HCT116 (cell line): ENCODE measurements around the gene NDUFA1. TPM values are rescaled to one million over a fixed set of nuclear protein-coding genes. Genes with fewer than 3 reads are reported as not detected.
"Not testable (repeated sequence)": the region's sequence is repeated elsewhere in the genome, so short reads cannot be mapped to it uniquely, and the experiment has no call there.

Source experiments
- ATAC-seq: fragments of 200-7000 bp; cut with Tn5 transposase; 2 replicates; pipeline ENCODE4 v1.9.1; 2020; ENCODE audit warnings: mild to moderate bottlenecking, moderate library complexity
- BruUV-seq: library from RNA; stranded (reverse); fragments of 400-500 nt; replicated peaks from 2 replicates; lab custom pipeline; 2021; lab: Mats Ljungman, UMichigan
- CTCF ChIA-PET: fragments of 300-600 bp; sonication (Branson Sonifier 250); formaldehyde crosslinking; loops from one replicate; lab custom pipeline; 2021; ENCODE audit warnings: antibody characterized with exemption; lab: Charles Lee
- POLR2A ChIA-PET: fragments of 300-600, 350-600 bp; sonication (Branson Sonifier 250); formaldehyde crosslinking; loops from one replicate; lab custom pipeline; 2021; ENCODE audit warnings: antibody characterized with exemption; lab: Charles Lee
- RAD21 ChIA-PET, 2 experiments: fragments of 300-600 bp; sonication (Branson Sonifier 250); formaldehyde crosslinking; loops; one replicate each; lab custom pipeline; 2023; ENCODE audit warnings: low total read pairs in 2 of 2; ENCODE audit not compliant: uncharacterized antibody in 2 of 2, unreplicated experiment in 2 of 2, low non-redundant PET in 1 of 2; lab: Charles Lee
- DNase-seq: peaks from one replicate; pipeline ENCODE4 v3.0.0-alpha.2; 2010; ENCODE audit warnings: low read depth, low spot score
- H2AFZ ChIP-seq: fragments of 200-600 bp; shearing (Covaris generic), sonication (generic); 2 replicates; pipeline ENCODE4 v1.6.1; 2017; ENCODE audit warnings: low read depth, mixed run types, mixed read lengths, antibody characterized with exemption, low read length; ENCODE audit not compliant: poor library complexity, severe bottlenecking
- H3K27ac ChIP-seq: 2 replicates; pipeline ENCODE4 v1.5.1; 2012; ENCODE audit warnings: low read depth, low read length
- H3K27me3 ChIP-seq: fragments of 200-600 bp; sonication (generic); 2 replicates; pipeline ENCODE4 v1.6.1; 2016; ENCODE audit warnings: mixed run types, low read length, mixed read lengths; ENCODE audit not compliant: insufficient read depth
- H3K36me3 ChIP-seq, 2 experiments: fragments of 200-500 bp in 1 of 2; fragments of 200-600 bp in 1 of 2; sonication (Bioruptor generic) in 1 of 2; sonication (generic) in 1 of 2; 2 replicates each; pipeline versions ENCODE4 v1.5.1 to v1.6.1; 2014 to 2016; ENCODE audit warnings: low read length in 2 of 2, inconsistent platforms in 1 of 2, mixed read lengths in 1 of 2, mixed run types in 1 of 2; ENCODE audit not compliant: insufficient read depth in 2 of 2, control insufficient read depth in 1 of 2
- H3K4me1 ChIP-seq, 2 experiments: fragments of 200-600 bp in 1 of 2; sonication (generic) in 1 of 2; 2 replicates each; pipeline versions ENCODE4 v1.5.1 to v1.6.1; 2012 to 2017; ENCODE audit warnings: low read length in 2 of 2, inconsistent platforms in 1 of 2, mild to moderate bottlenecking in 1 of 2, mixed read lengths in 1 of 2, mixed run types in 1 of 2, moderate library complexity in 1 of 2; ENCODE audit not compliant: insufficient read depth in 2 of 2, control insufficient read depth in 1 of 2
- H3K4me2 ChIP-seq: fragments of 200-600 bp; sonication (generic); 2 replicates; pipeline ENCODE4 v1.6.1; 2017; ENCODE audit warnings: mixed run types, low read length, mixed read lengths
- H3K4me3 ChIP-seq, 2 experiments: fragments of 200-600 bp in 1 of 2; sonication (generic) in 1 of 2; replicated peaks in 1 of 2; 2 replicates each; pipeline ENCODE4 v1.5.1; 2011 to 2016; ENCODE audit warnings: low read length in 2 of 2, control low read depth in 1 of 2, low read depth in 1 of 2, mild to moderate bottlenecking in 1 of 2, mixed read lengths in 1 of 2, mixed run types in 1 of 2
- H3K79me2 ChIP-seq: fragments of 200-600 bp; sonication (generic); 2 replicates; pipeline ENCODE4 v1.6.1; 2017; ENCODE audit warnings: mild to moderate bottlenecking, mixed run types, low read length, moderate library complexity, mixed read lengths; ENCODE audit not compliant: insufficient read depth
- H3K9ac ChIP-seq: fragments of 200-600 bp; sonication (generic); 2 replicates; pipeline ENCODE4 v1.6.1; 2016; ENCODE audit warnings: low read length, mixed read lengths
- H3K9me2 ChIP-seq: fragments of 200-600 bp; sonication (generic), shearing (Covaris generic); 2 replicates; pipeline ENCODE4 v1.6.1; 2017; ENCODE audit warnings: mixed run types, mild to moderate bottlenecking, moderate library complexity; ENCODE audit not compliant: insufficient read depth
- H3K9me3 ChIP-seq, 2 experiments: fragments of 200-500 bp in 1 of 2; fragments of 200-600 bp in 1 of 2; sonication (Bioruptor generic) in 1 of 2; sonication (generic) in 1 of 2; 2 replicates each; pipeline ENCODE4 v1.6.1; 2014 to 2017; ENCODE audit warnings: low read length in 2 of 2, mixed read lengths in 2 of 2, inconsistent platforms in 1 of 2, low read depth in 1 of 2, mild to moderate bottlenecking in 1 of 2, mixed run types in 1 of 2, moderate library complexity in 1 of 2; ENCODE audit not compliant: control insufficient read depth in 1 of 2, insufficient read depth in 1 of 2
- H4K20me1 ChIP-seq: fragments of 200-600 bp; sonication (generic), shearing (Covaris generic); 2 replicates; pipeline ENCODE4 v1.6.1; 2017; ENCODE audit warnings: mixed run types, mild to moderate bottlenecking, moderate library complexity; ENCODE audit not compliant: insufficient read depth
- EGR1 ChIP-seq: IDR thresholded peaks from 2 replicates; pipeline ENCODE4 v1.6.1; 2012; ENCODE audit warnings: low read depth
- RAD21 ChIP-seq: IDR thresholded peaks from 2 replicates; pipeline ENCODE4 v1.6.1; 2012; ENCODE audit warnings: low read depth, mild to moderate bottlenecking
- ZFX ChIP-seq: fragments of 450-650 bp; IDR thresholded peaks from 2 replicates; pipeline ENCODE4 v1.6.1; 2017
- intact Hi-C: fragments of 100-400 bp; cut with micrococcal nuclease; formaldehyde crosslinking; loops from 2 replicates; pipeline ENCODE4 v1.10.0; 2022
- total RNA-seq: library from RNA; stranded (reverse); gene quantifications from one replicate; pipeline ENCODE4 v1.2.1, GENCODE V29; 2021; ENCODE audit not compliant: unreplicated experiment
- TF ChIP-seq, protein P1 (sequence below), 3 experiments: fragments of 200-600 bp in 1 of 3; sonication (generic) in 1 of 3; IDR thresholded peaks in 2 of 3; conservative IDR thresholded peaks in 1 of 3; 2 replicates each; pipeline ENCODE4 v1.5.1; 2012 to 2017; ENCODE audit warnings: low read depth in 2 of 3, low read length in 2 of 3, antibody characterized with exemption in 1 of 3, borderline replicate concordance in 1 of 3, control low read depth in 1 of 3, mild to moderate bottlenecking in 1 of 3, mixed read lengths in 1 of 3, mixed run types in 1 of 3, moderate library complexity in 1 of 3; ENCODE audit not compliant: insufficient read depth in 1 of 3

Gene NDUFA1
- total RNA-seq, 1 experiment from 2014 or later = 92.2 TPM

- H3K27me3 ChIP-seq = no peaks in the 10 kb centered on the region
- BruUV-seq = no TSS peak
- no peak overlapping the region for H3K27ac ChIP-seq
- H3K79me2 ChIP-seq = no peaks in the 10 kb centered on the region
- RAD21 ChIA-PET = interaction anchor here in 1 of 2 experiments (1.2 kb wide), 1 partner anchor 130 kb away, joined by 4 read pairs; no protein-coding TSS in a partner anchor
- peak overlapping the region; percentile 86 for H3K4me2 ChIP-seq
- H3K9me3 ChIP-seq = no peaks in the 10 kb centered on the region
- 0 out of 2 replicates have a peak, but pooled peaks have one; percentile 10 for TF ChIP-seq ZFX
- no peak for TF ChIP-seq EGR1
- peak; percentile 25; the same call in 1 of the 2 replicates for TF ChIP-seq RAD21
- TF ChIP-seq, protein P1, sequence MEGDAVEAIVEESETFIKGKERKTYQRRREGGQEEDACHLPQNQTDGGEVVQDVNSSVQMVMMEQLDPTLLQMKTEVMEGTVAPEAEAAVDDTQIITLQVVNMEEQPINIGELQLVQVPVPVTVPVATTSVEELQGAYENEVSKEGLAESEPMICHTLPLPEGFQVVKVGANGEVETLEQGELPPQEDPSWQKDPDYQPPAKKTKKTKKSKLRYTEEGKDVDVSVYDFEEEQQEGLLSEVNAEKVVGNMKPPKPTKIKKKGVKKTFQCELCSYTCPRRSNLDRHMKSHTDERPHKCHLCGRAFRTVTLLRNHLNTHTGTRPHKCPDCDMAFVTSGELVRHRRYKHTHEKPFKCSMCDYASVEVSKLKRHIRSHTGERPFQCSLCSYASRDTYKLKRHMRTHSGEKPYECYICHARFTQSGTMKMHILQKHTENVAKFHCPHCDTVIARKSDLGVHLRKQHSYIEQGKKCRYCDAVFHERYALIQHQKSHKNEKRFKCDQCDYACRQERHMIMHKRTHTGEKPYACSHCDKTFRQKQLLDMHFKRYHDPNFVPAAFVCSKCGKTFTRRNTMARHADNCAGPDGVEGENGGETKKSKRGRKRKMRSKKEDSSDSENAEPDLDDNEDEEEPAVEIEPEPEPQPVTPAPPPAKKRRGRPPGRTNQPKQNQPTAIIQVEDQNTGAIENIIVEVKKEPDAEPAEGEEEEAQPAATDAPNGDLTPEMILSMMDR (IDR thresholded peaks at IDR 0.05 in 2 of 3, conservative IDR thresholded peaks at IDR 0.05 in 1 of 3; ENCODE audit: borderline replicate concordance in 1 of 3, insufficient read depth in 1 of 3, low read depth in 2 of 3, low read length in 2 of 3) = peak; percentile 44 to 73 (median 62); a peak in 5 of 6 replicates
- POLR2A ChIA-PET = interaction anchor here (1.5 kb wide), 1 partner anchor 96 kb away, joined by 5 read pairs; the partner anchor contains the start of gene RPL39
- H4K20me1 ChIP-seq = no peaks in the 10 kb centered on the region
- peak overlapping the region; percentile 40 to 60 for H3K4me3 ChIP-seq
- peak overlapping the region; percentile 46 for H3K9ac ChIP-seq
- CTCF ChIA-PET = interaction anchor here (0.6 to 2.1 kb wide), 10 partner anchors 8 to 394 kb away, joined by 3 to 11 read pairs (median 3); partner anchors contain the start of genes AKAP14 and UPF3B
- ATAC-seq = peak; percentile 97
- H2AFZ ChIP-seq = no peak overlapping the region
- intact Hi-C loops = no loop called here
- peak; percentile 44 for DNase-seq
- H3K9me2 ChIP-seq = no peaks in the 10 kb centered on the region
- H3K4me1 ChIP-seq = peaks cover 2 to 6% of the 10 kb centered on the region in 2 experiments; a peak in 2 of 4 replicates
- no peaks in the 10 kb centered on the region for H3K36me3 ChIP-seq
Observed at GRCh38 chrX:119887721-119888425, 16.2 kb downstream of the NDUFA1 start.

DNA sequence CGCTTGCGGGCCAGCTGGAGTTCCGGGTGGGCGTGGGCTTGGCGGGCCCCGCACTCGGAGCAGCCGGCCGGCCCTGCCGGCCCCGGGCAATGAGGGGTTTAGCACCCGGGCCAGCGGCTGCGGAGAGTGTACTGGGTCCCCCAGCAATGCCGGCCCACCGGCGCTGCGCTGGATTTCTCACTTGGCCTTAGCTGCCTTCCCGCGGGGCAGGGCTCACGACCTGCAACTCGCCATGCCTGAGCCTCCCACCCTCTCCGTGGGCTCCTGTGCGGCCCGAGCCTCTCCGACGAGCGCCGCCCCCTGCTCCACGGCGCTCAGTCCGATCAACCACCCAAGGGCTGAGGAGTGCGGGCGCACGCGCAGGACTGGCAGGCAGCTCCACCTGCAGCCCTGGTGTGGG lies 19.0 kb downstream of the NDUFA1 start:
- H3K79me2 ChIP-seq, CTCF ChIA-PET, H4K20me1 ChIP-seq, H2AFZ ChIP-seq, RAD21 ChIA-PET, H3K4me2 ChIP-seq, H3K4me1 ChIP-seq, H3K9me3 ChIP-seq, ATAC-seq, H3K27ac ChIP-seq, BruUV-seq, H3K36me3 ChIP-seq, H3K27me3 ChIP-seq, intact Hi-C loops, H3K9me2 ChIP-seq, H3K9ac ChIP-seq, H3K4me3 ChIP-seq, DNase-seq: not testable (repeated sequence)
- POLR2A ChIA-PET = interaction anchor here (1.6 kb wide), 1 partner anchor 38 kb away, joined by 3 read pairs; the partner anchor contains the start of gene UPF3B

DNA sequence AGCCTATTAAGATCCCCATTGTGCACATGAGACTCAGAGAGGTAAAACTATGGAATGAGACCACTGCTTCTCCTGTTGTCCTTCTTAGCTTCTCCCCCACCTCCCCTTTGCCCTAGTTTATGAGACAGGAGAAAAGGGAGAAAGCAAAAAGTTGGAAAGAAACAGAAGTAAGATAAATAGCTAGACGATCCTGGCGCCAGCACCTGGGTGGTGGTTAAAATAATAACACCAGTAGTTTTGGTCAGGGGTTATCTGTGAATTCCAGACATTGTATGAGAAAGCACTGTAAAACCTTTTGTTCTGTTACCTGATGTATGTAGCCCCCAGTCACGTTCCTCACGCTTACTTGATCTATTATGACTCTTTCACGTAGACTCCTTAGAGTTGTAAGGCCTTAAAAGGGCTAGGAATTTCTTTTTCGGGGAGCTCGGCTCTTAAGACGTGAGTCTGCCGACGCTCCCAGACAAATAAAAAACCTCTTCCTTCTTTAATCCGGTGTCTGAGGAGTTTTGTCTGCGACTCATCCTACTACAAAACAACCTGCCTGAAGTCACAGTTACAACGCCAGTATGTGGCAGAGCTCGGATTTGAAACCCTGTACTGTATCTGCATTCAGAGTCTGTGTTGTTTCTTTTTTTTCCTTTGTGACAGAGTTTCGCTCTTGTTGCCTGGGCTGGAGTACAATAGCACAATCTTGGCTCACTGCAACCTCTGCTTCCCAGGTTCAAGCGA lies 20.5 kb downstream of the NDUFA1 start:
- CTCF ChIA-PET, H3K79me2 ChIP-seq, H3K9me2 ChIP-seq, BruUV-seq, H3K4me1 ChIP-seq, H3K27ac ChIP-seq, H3K4me2 ChIP-seq, RAD21 ChIA-PET, H2AFZ ChIP-seq, H4K20me1 ChIP-seq, ATAC-seq, DNase-seq, intact Hi-C loops, H3K9me3 ChIP-seq, H3K36me3 ChIP-seq, H3K4me3 ChIP-seq, H3K9ac ChIP-seq, H3K27me3 ChIP-seq: not testable (repeated sequence)
- POLR2A ChIA-PET = interaction anchor here (0.8 to 1.6 kb wide), 2 partner anchors 39 to 123 kb away, joined by 3 read pairs; partner anchors contain the start of gene UPF3B
